Stomach smooth muscle (tissue), 2 donors: ENCODE measurements around the gene RUNX2.

Source experiments
- H3K27ac ChIP-seq: one replicate; pipeline ENCODE4 v1.7.0; 2013; ENCODE audit warnings: mild to moderate bottlenecking, low read length, inconsistent platforms
- H3K27me3 ChIP-seq, 2 donors: one replicate each; pipeline ENCODE4 v1.7.0; 2013; ENCODE audit warnings: low read length in 2 of 2; ENCODE audit not compliant: insufficient read depth in 2 of 2, control insufficient read depth in 1 of 2
- H3K36me3 ChIP-seq, 2 donors: one replicate each; pipeline ENCODE4 v1.7.0; 2013; ENCODE audit warnings: low read length in 2 of 2; ENCODE audit not compliant: control insufficient read depth in 2 of 2, insufficient read depth in 2 of 2
- H3K4me1 ChIP-seq: one replicate; pipeline ENCODE4 v1.7.0; 2013; ENCODE audit warnings: low read length; ENCODE audit not compliant: control insufficient read depth, insufficient read depth
- H3K4me3 ChIP-seq, 2 donors: one replicate each; pipeline ENCODE4 v1.7.0; 2013; ENCODE audit warnings: low read length in 2 of 2
- H3K9ac ChIP-seq, 2 donors: one replicate each; pipeline ENCODE4 v1.7.0; 2013; ENCODE audit warnings: low read length in 2 of 2, mild to moderate bottlenecking in 1 of 2
- H3K9me3 ChIP-seq, 2 donors: one replicate each; pipeline ENCODE4 v1.7.0; 2013; ENCODE audit warnings: low read length in 2 of 2; ENCODE audit not compliant: control insufficient read depth in 2 of 2
- donor health status: healthy.
- donor health status: Pancreatic carcinoma.

The RUNX2 gene

GRCh38 chr6:45445749-45446549, 117.8 kb downstream of the RUNX2 start:
- Histone ChIP-seq H3K4me3 (no peak overlapping the region), H3K27me3 (no peaks in the 10 kb centered on the region), H3K4me1 (peaks cover 4% of the 10 kb centered on the region), H3K36me3 (no peaks in the 10 kb centered on the region), H3K27ac (no peak overlapping the region), H3K9ac (peak overlapping the region in 1 of 2 donors; percentile 21), H3K9me3 (no peaks in the 10 kb centered on the region)

- no peak overlapping the region for H3K4me3 ChIP-seq
- H3K4me1 ChIP-seq: peaks cover 4% of the 10 kb centered on the region
- no peaks in the 10 kb centered on the region for H3K27me3 ChIP-seq
- H3K9ac ChIP-seq: no peak overlapping the region
- H3K27ac ChIP-seq: no peak overlapping the region
- H3K36me3 ChIP-seq: no peaks in the 10 kb centered on the region
- H3K9me3 ChIP-seq: no peaks in the 10 kb centered on the region
These were observed 118.9 kb downstream of the RUNX2 start for GRCh38 chr6:45447005-45447404.

- H3K9ac ChIP-seq: no peak overlapping the region
- no peaks in the 10 kb centered on the region for H3K9me3 ChIP-seq
- H3K36me3 ChIP-seq: no peaks in the 10 kb centered on the region
- H3K27me3 ChIP-seq: no peaks in the 10 kb centered on the region
- no peak overlapping the region for H3K27ac ChIP-seq
- H3K4me3 ChIP-seq: no peak overlapping the region
- H3K4me1 ChIP-seq: peaks cover 4% of the 10 kb centered on the region
These were observed 119.6 kb downstream of the RUNX2 start for GRCh38 chr6:45447716-45448115.

GRCh38 chr6:45448417-45449389, 120.6 kb downstream of the RUNX2 start:
- peaks cover 4% of the 10 kb centered on the region for H3K4me1 ChIP-seq
- H3K27ac ChIP-seq: no peak overlapping the region
- H3K4me3 ChIP-seq: no peak overlapping the region
- H3K27me3 ChIP-seq: no peaks in the 10 kb centered on the region
- no peaks in the 10 kb centered on the region for H3K36me3 ChIP-seq
- H3K9ac ChIP-seq: no peak overlapping the region
- no peaks in the 10 kb centered on the region for H3K9me3 ChIP-seq

- H3K36me3 ChIP-seq: no peaks in the 10 kb centered on the region
- no peak overlapping the region for H3K27ac ChIP-seq
- H3K4me1 ChIP-seq: peaks cover 4% of the 10 kb centered on the region
- no peaks in the 10 kb centered on the region for H3K9me3 ChIP-seq
- no peaks in the 10 kb centered on the region for H3K27me3 ChIP-seq
- no peak overlapping the region for H3K9ac ChIP-seq
- no peak overlapping the region for H3K4me3 ChIP-seq
These were observed 122.0 kb downstream of the RUNX2 start for GRCh38 chr6:45450132-45450531.

- Histone ChIP-seq H3K9ac (no peak overlapping the region), H3K27me3 (no peaks in the 10 kb centered on the region), H3K9me3 (no peaks in the 10 kb centered on the region), H3K36me3 (no peaks in the 10 kb centered on the region), H3K27ac (no peak overlapping the region), H3K4me3 (no peak overlapping the region), H3K4me1 (peaks cover 3% of the 10 kb centered on the region)
These were observed 122.7 kb downstream of the RUNX2 start for GRCh38 chr6:45450831-45451230.

- no peaks in the 10 kb centered on the region for H3K36me3 ChIP-seq
- no peak overlapping the region for H3K9ac ChIP-seq
- no peaks in the 10 kb centered on the region for H3K27me3 ChIP-seq
- no peaks in the 10 kb centered on the region for H3K4me1 ChIP-seq
- no peak overlapping the region for H3K27ac ChIP-seq
- no peak overlapping the region for H3K4me3 ChIP-seq
- peaks cover 0 to 2% of the 10 kb centered on the region in 2 donors for H3K9me3 ChIP-seq
These were observed 126.1 kb downstream of the RUNX2 start for GRCh38 chr6:45454008-45454911.

- no peaks in the 10 kb centered on the region for H3K4me1 ChIP-seq
- H3K9ac ChIP-seq: no peak overlapping the region
- no peak overlapping the region for H3K27ac ChIP-seq
- peaks cover 0 to 2% of the 10 kb centered on the region in 2 donors for H3K9me3 ChIP-seq
- no peaks in the 10 kb centered on the region for H3K36me3 ChIP-seq
- H3K27me3 ChIP-seq: no peaks in the 10 kb centered on the region
- no peak overlapping the region for H3K4me3 ChIP-seq
These were observed 127.3 kb downstream of the RUNX2 start for GRCh38 chr6:45455408-45455807.

- Histone ChIP-seq H3K9ac (no peak overlapping the region), H3K4me3 (no peak overlapping the region), H3K9me3 (peaks cover 0 to 2% of the 10 kb centered on the region in 2 donors), H3K36me3 (no peaks in the 10 kb centered on the region), H3K4me1 (no peaks in the 10 kb centered on the region), H3K27me3 (no peaks in the 10 kb centered on the region), H3K27ac (no peak overlapping the region)
These were observed 129.0 kb downstream of the RUNX2 start for GRCh38 chr6:45457141-45457540.

- no peak overlapping the region for H3K27ac ChIP-seq
- no peaks in the 10 kb centered on the region for H3K36me3 ChIP-seq
- no peak overlapping the region for H3K4me3 ChIP-seq
- H3K27me3 ChIP-seq: no peaks in the 10 kb centered on the region
- peaks cover 0 to 2% of the 10 kb centered on the region in 2 donors for H3K9me3 ChIP-seq
- no peaks in the 10 kb centered on the region for H3K4me1 ChIP-seq
- no peak overlapping the region for H3K9ac ChIP-seq
These were observed 130.5 kb downstream of the RUNX2 start for GRCh38 chr6:45458672-45459071.
